Measurements from ENCODE around the gene ADAMTS2.

- no peak for TF ChIP-seq POLR2A (IDR thresholded peaks at IDR 0.05)
- no peak for TF ChIP-seq CTCF (IDR thresholded peaks at IDR 0.05)
These were observed 150.9 kb downstream of the ADAMTS2 start for GRCh38 chr5:179194201-179194910.
